Activated naive CD8-positive, alpha-beta T cell treated with anti-CD3 and anti-CD28 coated beads, Interleukin-2, amount 50 U/mL, for 16 hours (primary cell): ENCODE measurements around the gene SERINC5.
"Not testable (repeated sequence)": the region's sequence is repeated elsewhere in the genome, so short reads cannot be mapped to it uniquely, and the experiment has no call there.

Experiments
- DNase-seq: peaks from one replicate; pipeline ENCODE4 v3.0.0-alpha.2; 2020; ENCODE audit warnings: low read depth, low spot score

The SERINC5 gene

GRCh38 chr5:80103371-80103770 lies 152.5 kb downstream of the SERINC5 start:
- no peak for DNase-seq

GRCh38 chr5:80101993-80102392 lies 153.9 kb downstream of the SERINC5 start:
- no peak for DNase-seq

DNA sequence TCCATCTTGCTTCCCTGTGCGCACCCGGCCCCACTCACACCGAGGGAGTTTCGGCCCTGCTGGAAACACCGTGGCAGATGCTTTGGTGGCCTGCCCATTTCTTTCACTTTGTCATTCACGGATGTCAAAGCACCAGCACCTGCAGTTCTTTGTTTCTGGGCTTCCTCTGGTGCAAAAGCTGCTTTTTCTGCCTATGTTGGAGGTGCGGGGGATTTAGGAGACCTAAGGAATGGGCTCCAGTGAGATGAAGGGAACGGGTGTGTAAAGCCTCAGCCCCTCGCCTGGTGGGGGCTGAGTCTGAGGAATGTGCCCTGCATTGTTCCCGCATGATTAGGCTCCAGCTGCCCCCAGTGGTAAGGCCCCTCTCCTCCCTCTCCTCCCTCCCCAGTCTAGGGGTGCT lies 158.4 kb downstream of the SERINC5 start:
- no peak for DNase-seq

GRCh38 chr5:80094236-80094738 lies 161.6 kb downstream of the SERINC5 start:
- no peak for DNase-seq

GRCh38 chr5:80093796-80094195 lies 162.1 kb downstream of the SERINC5 start:
- no peak for DNase-seq

GRCh38 chr5:80092486-80093107 lies 163.3 kb downstream of the SERINC5 start:
- no peak for DNase-seq

DNA sequence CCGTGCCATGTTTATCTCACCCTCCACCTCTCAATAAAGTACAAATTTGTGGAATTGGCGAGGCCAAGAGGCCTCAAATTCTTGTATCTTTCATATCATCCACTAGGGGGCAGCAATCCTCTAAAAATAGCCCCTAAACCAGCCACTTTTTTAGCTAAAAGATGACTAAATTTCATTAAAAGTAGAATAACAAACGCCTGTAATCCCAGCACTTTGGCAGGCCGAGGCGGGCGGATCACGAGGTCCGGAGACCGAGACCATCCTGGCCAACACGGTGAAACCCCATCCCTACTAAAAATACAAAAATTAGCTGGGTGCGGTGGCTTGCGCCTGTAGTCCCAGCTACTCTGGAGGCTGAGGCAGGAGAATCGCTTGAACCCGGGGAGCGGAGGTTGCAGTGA lies 164.1 kb downstream of the SERINC5 start:
- not testable (repeated sequence) for DNase-seq

DNA sequence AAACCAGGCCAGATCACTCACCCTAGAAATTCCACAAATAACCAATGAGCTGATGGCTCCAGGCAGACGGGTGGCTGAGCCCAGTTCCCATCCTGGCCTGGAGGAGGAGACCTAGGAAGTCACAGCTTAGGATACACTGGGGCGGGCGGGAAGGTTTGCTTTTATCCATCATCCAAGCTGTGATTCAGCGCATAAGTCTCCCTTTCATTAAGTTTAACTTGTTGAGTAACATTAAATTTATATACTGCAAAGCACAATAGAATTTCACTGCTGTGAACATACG lies 165.0 kb downstream of the SERINC5 start:
- DNase-seq, result no peak

GRCh38 chr5:80083101-80083890 lies 172.6 kb downstream of the SERINC5 start:
- DNase-seq, result no peak

DNA sequence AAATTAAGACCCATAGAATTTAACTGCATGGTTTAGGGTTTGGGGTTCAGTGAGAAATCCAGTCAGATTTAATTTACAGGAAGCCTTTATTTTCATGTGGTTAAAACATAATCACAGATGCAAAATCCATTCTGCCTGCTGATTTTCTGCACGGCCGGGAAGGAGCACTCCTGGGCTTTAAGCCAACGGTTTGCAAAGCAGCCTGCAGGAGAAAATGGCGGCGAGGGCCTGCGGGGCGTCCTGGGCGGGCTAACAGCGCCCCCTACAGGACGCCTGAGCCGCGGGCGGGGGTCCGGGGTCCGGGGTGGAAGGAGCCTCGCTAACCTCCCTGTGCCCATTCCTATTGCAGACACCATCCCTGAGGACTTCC lies 173.1 kb downstream of the SERINC5 start:
- no peak for DNase-seq

GRCh38 chr5:80082281-80082680 lies 173.6 kb downstream of the SERINC5 start:
- DNase-seq, result no peak

DNA sequence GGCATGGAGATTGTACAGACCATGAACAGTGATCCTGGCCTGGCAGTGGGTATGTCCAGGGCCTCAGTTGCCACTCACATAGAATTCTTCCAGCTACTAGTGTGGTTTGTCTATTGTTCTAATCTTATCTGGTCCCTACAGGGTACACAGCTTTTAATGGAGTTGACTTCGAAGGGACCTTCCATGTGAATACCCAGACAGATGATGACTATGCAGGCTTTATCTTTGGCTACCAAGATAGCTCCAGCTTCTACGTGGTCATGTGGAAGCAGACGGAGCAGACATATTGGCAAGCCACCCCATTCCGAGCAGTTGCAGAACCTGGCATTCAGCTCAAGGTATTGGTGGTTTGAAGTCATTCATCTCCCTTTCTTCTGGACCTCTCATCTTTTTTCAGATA lies 176.9 kb downstream of the SERINC5 start:
- no peak for DNase-seq

- DNase-seq, result no peak
These were observed 178.7 kb downstream of the SERINC5 start for GRCh38 chr5:80077051-80077714.

- no peak for DNase-seq
These were observed 179.5 kb downstream of the SERINC5 start for GRCh38 chr5:80076131-80077050.

DNA sequence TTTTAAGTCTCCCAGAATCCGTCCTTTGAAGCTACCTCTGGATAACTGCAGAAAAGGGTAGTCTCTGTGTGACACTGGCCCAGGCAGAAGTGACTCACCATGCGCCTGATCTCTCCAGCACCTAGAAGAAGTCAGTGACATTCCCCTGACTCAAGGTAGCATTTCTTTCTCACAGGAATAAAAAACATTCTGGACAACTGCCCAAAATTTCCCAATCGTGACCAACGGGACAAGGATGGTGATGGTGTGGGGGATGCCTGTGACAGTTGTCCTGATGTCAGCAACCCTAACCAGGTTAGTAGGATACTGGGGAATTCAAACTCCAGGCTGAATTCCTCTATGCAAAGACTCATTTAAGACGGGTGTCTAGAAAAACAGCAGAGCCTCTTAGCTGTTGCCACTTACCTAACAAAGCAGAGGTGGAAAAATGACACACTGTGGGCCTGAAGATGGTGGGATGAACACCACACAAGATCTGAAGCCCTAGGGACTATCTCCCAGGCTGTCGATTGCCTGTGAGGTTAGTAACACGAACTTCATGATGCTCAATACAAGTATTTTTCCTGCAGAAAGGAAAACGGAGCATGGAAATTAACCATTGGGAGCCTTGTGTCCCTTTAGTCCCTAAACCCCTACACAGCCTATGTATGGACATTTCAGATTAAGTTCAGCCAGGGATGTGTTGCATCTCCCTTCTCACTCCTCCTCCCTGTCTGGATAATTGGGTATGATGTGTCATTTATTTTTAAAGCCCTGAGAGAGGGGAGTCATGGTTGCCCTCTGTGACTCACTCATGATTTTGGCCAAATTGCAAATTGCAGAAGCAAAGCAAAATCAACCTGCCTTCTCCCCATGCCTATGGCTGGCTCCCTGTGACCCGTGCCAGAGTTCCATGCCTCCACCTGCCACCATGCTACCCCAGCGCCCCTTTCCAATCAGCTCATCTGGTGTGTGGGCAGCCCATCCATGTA lies 183.5 kb downstream of the SERINC5 start:
- no peak for DNase-seq

DNA sequence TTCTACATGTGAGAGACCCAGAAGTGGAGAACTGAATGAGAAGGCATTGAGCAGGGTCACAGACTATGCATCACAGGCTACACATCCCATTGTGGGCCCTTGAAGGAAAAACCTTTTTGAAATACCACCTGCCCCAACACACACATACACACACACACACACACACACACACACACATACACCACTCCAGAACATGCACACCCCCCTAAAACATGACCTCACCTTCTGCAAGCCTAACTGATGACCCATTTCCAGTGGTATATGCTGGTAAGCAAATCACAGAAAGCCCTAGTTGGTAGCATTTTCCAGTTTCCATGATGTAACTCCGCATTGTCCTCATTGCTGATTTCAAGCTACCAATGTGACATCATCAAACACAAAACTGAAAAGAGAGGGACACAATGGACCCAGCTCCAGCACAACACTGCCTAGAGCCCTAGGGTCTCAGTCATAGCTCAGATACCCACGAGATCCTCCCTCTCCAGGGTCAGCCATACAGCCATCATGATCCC lies 184.3 kb downstream of the SERINC5 start:
- DNase-seq, result no peak

DNA sequence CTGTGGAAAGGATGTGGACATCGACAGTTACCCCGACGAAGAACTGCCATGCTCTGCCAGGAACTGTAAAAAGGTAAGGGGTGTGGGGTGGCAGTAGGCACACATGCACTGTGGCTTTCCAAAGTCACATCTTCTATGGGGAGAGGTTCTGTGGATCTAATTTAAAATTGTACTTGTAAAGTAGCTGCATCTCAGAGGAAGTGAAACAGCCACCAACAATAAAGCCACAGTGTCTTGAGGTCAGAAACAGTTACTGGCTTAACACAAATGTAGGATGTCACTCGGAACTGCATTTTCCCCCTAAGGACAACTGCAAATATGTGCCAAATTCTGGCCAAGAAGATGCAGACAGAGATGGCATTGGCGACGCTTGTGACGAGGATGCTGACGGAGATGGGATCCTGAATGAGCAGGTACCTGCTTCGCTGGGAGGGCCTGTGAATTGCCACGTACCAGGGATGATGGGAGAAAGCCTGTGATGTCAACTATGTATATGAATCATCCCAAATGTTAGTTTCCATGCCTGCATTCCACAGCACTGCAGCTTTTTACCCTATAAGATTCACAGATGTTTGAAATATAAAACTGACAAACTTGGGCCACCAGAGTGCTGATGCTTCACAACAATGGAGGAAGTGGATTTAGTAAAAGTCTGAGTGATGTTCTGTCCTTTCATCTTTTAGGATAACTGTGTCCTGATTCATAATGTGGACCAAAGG lies 185.4 kb downstream of the SERINC5 start:
- DNase-seq, result no peak

DNA sequence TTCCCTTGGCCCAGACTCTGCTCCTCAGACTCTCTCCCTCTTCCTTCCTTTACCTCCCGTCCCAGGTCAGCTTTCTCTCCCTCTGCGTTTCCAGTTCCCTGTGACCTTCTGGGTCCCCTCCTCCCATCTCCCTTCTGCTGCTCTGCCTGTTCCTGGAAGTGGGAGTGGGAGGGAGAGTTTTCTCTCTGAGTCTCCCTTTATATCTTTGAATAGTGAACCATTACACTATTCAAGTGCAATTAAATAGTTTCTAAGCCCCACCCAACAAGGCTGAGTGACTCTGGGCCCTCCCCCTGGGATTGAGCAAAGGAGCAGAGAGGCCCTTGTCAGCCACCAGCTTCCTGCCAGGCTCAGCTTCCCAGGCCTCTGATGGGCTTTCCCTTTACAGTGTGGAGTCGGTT lies 185.9 kb downstream of the SERINC5 start:
- DNase-seq, result no peak

DNA sequence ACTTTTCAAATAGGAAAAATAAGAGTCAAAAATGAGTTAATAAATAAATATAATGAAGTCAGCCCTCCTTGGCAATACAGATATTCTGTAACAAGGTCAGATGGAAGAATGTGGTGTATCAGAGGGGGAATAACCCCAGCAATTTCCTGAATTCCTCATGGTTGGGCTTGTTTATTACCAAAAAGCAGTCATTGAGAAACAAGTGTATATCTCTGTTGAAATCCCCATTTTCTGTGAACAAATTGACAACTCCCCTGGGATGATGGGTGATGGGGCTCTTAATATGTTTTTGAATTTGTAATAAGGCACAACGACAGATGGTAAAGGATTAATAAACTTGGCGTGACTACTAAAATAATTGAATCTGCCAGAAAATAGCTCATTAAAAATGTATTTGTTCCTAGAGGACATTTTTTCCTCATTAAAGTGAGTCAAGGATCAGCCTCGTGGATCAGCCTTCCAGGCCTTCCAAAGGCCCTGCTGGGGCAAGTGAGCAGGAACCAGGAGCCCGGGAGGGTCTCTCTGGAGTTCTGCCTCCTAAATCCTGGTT lies 186.5 kb downstream of the SERINC5 start:
- DNase-seq, result no peak
